ENCODE results near the gene YBEY.

YBEY gene

DNA sequence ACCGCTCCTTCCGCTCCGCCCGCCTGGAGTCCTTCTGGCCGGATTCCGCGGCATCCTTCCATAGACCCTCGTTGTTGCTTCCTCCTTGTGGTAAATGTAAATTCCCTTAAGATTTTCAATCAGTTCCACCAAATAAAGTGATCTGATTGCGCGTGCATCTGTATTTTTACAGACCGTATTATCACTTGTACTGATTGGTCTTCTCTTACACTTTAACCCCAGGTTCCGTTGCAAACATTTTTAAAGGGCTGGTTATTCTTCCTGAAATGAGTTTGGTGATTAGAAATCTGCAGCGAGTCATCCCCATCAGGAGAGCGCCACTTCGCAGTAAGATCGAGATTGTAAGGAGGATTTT lies 483 bp downstream of the YBEY start:
- TF ChIP-seq, protein P1, sequence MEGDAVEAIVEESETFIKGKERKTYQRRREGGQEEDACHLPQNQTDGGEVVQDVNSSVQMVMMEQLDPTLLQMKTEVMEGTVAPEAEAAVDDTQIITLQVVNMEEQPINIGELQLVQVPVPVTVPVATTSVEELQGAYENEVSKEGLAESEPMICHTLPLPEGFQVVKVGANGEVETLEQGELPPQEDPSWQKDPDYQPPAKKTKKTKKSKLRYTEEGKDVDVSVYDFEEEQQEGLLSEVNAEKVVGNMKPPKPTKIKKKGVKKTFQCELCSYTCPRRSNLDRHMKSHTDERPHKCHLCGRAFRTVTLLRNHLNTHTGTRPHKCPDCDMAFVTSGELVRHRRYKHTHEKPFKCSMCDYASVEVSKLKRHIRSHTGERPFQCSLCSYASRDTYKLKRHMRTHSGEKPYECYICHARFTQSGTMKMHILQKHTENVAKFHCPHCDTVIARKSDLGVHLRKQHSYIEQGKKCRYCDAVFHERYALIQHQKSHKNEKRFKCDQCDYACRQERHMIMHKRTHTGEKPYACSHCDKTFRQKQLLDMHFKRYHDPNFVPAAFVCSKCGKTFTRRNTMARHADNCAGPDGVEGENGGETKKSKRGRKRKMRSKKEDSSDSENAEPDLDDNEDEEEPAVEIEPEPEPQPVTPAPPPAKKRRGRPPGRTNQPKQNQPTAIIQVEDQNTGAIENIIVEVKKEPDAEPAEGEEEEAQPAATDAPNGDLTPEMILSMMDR (IDR thresholded peaks at IDR 0.05) = no peak

DNA sequence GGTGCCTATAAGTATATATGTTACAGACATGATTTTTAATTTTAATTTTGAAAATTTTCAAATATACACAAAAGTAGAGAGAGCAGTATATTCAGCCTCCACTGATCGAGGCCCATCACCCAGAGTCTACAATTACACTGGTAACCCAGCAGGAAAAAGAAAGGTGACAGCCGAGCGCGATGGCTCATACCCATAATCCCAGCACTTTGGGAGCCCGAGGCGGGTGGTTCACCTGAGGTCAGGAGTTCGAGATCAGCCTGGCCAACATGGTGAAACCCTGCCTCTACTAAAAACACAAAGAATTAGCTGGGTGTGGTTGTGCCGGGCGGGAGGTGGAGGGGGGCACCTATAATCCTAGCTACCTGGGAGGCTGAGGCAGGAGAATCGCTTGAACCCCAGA lies 1.4 kb downstream of the YBEY start:
- TF ChIP-seq, protein P1 (IDR thresholded peaks at IDR 0.05) = no peak

DNA sequence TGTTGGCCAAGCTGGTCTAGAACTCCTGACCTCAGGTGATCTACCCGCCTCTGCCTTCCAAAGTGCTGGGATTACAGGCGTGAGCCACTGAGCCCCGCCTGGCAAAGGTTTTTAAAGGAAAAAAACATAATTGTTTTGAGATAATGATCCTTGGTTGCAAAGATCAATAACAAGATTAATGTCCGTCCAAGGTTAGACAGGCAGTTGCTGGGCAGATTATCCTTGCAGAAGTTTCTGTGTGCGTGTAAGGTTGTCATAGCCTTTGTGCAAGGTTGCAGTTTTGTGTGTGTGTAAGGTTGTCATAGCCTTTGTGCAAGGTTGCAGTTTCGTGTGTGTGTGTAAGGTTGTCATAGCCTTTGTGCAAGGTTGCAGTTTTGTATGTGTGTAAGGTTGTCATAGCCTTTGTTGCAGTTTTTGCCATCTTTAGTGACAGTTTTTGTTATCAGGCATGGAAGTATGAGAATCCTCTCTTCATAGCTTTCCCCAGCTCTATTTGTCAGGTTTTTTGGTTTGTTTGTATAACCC lies 3.6 kb downstream of the YBEY start:
- TF ChIP-seq, protein P1 (IDR thresholded peaks at IDR 0.05) = no peak

DNA sequence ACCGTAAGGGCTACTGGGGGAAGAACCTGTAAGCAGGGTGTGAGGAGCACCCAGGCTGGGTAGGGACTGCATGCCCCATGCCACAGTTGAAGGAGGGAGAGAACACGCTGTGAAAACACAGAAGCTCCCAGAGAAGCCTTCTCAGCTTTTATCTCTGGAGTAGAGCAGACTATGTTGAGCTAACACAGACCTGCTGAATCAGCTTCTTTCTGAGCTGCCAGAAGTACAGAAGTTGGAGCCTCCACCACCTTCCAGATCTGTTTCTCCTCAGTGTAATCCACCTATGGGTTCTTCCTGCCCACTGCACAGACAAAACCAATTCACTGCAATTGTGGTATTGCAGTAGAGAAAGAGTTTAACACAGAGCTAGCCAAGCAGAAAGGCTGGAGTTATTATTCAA lies 5.4 kb downstream of the YBEY start:
- TF ChIP-seq, protein P1 (IDR thresholded peaks at IDR 0.05) = no peak

DNA sequence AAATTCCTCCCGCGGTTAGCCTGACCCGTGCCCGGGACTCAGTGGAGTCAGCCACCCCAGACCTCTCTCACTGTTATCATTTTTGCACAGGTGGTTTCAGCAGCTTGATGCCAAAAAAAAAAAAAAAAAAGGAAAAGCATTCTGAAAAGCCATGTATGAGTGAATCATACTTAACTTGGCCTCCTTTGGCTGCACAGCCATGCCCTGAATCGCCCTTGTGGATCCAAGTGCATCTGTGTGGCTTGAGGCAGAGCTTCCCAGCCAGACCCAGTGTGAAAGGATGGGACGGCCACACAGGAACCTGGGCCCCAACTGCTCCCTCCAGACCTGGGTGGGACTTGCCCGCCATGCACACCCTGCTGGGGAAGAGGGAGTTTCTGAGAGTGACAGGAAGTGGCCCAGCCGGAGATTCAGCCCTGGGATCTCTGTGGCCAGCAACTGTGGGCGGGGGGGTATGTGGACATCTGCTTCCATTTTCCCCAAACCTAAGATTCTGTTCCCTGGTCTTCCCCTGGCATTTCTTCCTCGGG lies 8.6 kb downstream of the YBEY start:
- TF ChIP-seq, protein P1 (IDR thresholded peaks at IDR 0.05) = no peak

DNA sequence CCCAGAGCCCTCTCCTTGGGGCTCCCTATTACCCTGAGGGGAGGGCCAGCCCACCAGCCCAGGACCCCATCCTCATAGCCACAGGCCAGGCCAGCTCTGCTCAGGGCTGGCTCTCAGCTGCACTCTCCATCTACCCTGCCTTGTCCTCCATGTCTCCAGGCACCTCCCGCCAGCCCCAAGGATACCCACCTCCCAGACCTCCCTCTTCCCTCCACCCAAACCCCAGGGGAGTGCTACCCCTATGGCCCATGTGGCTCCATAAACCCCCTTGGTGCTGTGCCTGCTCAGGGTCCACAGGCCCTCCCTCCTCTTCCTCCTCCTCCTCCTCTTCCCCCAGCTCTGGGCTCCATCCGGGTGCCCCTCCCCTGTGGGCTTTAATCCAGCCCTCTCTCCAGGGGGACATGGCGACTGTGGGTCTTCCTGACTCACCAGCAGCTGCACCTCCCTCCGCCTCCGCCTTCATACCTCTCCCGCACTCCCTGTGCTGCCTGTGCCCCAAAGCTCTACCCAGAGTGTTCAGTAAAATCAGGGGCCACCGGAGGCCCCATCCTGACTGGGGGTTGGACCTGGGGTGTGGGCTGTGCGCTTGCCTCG lies 9.1 kb downstream of the YBEY start:
- TF ChIP-seq, protein P1 (IDR thresholded peaks at IDR 0.05) = no peak

DNA sequence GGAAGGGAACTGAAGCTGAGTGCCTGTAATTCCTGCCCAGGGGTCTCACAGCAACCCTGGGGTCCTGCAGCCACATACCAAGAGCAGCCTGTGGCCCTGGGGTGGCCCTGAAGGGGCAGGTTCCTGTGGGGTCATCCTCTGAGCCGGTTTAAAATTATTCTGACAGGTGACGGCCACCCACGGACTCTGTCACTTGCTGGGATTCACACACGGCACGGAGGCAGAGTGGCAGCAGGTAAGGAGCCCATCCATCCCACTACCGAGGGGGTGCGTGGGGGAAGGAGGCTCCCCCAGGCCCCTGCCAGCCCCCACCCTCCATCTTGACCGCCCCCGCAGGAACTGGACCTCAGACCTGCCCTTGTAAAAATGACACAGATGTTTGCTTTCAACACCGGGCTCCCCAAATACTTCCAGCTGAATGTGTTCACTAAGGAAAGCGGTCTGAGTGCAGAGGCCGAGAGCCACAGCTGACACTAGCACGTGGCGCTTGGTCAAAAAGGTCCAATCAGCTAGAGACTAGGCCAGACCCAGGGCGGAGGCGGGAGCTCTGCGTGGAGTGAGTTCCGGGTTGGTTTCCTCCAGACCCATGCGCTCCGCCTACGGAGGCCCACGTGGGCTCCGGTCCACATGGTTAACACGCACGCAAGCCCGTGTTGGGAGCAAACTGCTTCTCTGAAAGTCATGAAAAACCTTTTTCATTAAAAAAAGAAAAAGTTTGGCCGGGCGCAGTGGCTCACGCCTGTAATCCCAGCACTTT lies 10.0 kb downstream of the YBEY start:
- TF ChIP-seq, protein P1 (IDR thresholded peaks at IDR 0.05) = no peak
